Measurements from ENCODE around the gene TMEM50B.
"Not testable (repeated sequence)": the region's sequence is repeated elsewhere in the genome, so short reads cannot be mapped to it uniquely, and the experiment has no call there.

The TMEM50B gene

DNA sequence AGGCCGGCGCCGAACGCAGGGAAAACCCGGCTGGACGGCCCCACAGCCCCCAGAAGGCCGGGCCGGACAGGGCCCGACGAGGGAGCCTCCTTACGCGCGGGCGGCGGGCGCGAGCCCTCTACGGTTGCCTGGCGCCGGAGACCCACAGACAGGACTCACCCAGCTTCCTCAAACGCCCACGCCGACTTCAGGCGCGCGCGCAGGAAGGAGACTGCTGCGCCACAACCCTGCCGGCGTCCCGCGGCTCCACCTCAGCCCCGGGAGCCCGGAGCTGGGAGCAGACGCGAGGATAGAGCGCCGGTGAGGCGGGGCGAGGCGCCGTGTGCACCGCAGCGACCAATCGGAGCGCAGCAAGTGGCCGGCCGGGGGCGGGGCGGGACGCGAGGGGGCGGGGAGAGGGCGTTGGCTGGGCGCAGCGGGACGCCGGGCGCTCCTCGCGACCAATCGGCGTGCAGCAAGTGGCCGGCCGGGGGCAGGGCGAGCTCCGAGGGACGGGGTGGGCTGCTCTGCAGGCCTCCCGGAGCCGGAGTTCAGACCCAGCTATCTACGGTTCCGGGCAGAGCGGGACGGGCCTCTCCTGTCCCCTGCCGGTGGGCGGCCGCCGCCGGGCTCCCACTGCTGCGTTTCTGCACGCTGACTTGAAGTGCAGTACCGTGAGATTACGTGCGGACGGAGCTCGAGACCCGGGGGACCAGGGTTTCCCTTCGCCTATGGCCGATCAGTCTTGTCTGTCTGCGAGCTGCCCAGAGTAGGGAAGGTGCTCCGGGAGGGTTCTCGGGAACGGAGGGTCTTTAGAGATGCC, at the start of gene TMEM50B:
Gene TMEM50B, minus strand, starts transcription at position 296 of the 802 bp plus-strand sequence. CDS start 11,089 bp downstream, outside the sequence.
- intact Hi-C loops (cut with DNase I), result loop anchor here (1.0 to 2.0 kb wide), 2 partner anchors 11 to 63 kb away; partner anchors contain the start of genes DNAJC28, GART and SON
- peak; percentile 91 to 100 (median 96) for DNase-seq

DNA sequence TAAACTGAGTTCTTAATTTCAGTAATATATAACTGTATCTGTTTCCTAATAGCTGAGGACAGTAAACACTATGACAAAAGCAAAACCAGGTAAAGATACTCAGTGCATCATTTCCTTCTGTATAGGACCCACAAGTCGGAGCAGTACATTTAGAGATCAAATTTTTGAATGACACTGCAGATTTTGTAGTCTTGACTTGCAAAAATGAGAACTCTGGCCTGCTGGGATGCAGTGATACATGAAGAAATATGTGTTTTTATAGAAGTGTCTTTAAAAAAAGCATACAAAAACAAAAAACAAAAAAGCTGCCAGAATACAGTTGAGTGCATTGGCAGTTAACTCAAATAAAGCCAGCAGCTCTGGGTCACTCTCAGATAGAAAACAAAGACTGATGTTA, 43.2 kb upstream of the TMEM50B start:
- no peak for DNase-seq
- intact Hi-C loops (cut with DNase I), result no loop called here

DNA sequence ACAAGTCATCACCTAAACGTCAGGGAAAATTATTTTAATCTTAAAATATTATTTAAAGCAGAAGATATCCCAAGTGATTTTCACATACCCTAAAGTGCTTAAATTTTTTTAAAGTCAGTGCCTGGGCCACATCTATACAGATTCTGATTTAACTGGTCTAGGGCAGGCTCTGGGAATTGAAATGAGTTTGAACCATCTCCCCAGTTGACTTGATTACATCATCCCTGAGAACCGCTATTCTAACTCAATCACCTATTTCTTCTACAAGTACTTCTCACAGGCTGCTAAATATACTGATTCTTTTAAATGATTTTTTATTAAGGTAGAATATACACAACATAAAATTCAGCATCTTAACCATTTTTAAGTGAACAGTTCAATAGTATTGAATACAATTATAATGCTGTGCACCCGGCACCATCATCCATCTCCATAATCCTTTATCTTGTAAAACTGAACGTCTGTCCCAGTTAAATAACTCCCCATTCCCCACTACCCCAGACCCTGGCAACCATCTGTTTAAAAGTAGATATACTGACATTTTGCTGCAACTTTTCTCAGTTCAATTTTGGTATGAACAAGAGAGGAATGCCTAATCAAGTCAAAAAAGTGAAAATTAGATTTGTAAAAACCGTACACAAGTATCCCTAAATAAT, 42.7 kb upstream of the TMEM50B start:
- intact Hi-C loops (cut with DNase I), result no loop called here
- no peak for DNase-seq

DNA sequence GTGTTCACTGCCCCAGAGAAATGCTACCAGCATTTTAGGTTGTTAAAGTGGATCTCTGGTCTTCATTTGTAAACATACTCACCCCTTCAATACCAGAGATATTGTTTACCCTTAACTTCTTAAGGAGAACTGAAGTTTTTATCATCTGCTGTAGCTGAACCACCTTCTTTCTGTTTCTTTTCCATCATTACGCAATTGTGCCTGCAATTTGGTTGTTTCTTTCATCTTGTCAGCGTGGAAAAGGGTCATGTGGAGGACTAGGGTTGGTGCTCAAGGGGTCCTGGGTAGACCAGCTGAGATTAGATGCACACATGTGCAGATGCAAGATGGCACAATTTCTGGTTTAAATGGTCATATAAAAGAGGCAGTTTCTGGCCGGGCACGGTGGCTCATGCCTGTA, 39.1 kb upstream of the TMEM50B start:
- DNase-seq, result no peak

DNA sequence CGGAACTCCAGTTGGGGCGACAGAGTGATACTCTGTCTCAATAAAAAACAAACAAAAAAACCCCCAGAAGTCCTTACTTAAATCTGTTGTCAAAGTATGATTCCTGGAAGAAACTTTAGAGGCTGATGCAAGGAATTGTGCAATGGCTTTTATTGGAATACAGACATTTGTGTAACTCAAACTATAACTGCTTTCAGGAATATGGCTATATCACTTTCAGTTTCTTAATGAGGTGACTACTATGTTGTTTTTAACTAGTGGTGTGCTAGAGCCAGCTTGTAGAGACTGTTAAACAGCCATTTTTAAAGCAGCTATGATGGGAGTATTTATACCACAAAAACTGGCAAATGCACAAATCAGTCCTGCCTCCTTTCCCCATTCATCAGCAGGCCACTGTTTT, 34.5 kb upstream of the TMEM50B start:
- no peak for DNase-seq

More for the DNA sequence above, 39.1 kb upstream of the TMEM50B start:
- intact Hi-C loops (cut with DNase I), result no loop called here

DNA sequence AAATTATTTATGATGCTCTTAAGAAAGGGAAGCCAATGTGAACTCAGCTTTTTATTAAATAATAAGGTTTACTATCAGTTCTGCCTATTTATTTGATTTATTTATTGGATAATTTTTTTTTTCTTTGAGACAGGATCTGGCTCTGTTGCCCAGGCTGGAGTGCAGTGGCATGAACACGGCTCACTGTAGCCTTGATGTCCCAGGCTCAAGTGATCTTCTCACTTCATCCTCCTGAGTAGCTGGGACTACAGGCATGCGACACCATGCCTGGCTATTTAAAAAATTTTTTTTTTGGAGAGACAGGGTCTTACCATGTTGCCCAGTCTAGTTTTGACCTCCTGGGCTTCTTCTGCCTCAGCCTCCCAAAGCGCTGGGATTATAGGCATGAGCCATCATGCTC, 32.7 kb upstream of the TMEM50B start:
- DNase-seq, result no peak
- intact Hi-C loops (cut with DNase I), result no loop called here

More for the DNA sequence above, 34.5 kb upstream of the TMEM50B start:
- intact Hi-C loops (cut with DNase I), result no loop called here

DNA sequence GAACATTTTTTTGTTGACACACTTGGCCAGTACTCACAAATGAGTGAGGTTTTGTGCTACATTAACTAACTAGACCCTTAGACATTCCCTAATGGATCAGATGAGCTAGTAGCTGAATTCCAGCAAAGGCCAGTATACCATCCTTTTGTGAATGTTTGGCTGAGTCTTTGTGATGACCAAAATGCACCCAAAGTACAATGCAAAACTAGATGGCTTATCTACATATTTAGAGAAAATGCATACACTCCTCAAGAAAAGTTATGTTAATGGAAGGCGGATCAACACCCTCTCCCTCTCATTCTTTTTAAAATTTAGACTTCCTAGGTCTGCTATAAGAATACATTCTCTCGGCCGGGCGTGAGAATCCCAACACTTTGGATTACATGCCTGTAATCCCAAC, 31.9 kb upstream of the TMEM50B start:
- peak in 1 of 10 donors; percentile 39 for DNase-seq
- intact Hi-C loops (cut with DNase I), result no loop called here

DNA sequence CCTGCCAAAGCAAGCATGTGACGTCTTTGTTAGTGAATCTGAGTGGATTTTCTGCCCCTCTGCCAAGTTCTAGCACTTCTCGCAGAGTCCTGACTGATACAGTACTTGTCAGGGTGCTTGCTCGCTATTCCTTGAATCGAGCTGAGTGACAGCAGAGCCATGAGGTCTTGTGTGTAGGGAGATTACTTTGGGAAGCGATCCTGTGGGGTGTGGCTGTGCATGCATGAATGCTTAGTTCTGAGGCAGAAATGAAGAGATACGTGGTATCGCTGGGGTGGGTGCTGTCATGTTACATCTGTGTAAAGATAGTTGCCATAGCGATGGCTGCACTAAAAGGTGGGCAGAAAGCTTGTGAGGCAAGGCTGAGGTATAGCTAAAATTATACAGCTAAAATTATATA, 31.1 kb upstream of the TMEM50B start:
- intact Hi-C loops (cut with DNase I), result no loop called here
- peak in 1 of 10 donors; percentile 5 for DNase-seq

DNA sequence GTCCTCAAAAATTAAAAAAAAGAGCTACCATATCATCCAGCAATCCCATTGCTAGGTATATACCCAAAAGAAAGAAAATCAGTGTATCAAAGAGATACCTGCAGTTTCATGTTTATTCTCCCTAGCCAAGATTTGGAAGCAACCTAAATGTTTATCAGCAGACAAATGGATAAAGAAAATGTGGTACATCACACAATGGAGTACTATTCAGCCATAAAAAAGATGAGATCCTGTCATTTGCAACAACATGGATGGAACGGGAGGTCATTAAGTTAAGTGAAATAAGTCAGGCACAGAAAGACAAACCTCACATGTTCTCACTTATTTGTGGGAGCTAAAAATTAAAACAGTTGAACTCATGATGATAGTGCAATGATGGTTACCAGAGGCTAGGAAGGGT, 27.2 kb upstream of the TMEM50B start:
- intact Hi-C loops (cut with DNase I), result not testable (repeated sequence)

DNA sequence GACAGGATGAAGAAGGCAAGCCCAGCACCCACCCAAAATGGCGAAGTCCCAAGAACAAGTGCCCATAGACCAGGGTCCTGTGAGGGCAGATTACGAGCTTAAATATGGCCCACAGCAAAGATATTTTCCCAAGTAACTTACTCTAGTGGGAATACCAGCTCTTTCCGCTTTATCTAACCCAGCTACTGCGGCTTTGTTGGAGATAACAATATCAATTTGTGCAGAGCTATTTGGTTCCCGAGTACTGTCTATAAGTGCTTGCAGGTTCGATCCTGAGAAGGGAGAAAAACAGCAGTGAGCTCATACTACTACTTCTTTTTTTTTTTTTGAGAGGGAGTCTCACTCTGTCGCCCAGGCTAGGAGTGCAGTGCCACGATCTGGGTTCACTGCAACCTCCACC, 26.1 kb upstream of the TMEM50B start:
- intact Hi-C loops (cut with DNase I), result no loop called here
- DNase-seq, result no peak

More for the DNA sequence above, 27.2 kb upstream of the TMEM50B start:
- DNase-seq, result not testable (repeated sequence)

DNA sequence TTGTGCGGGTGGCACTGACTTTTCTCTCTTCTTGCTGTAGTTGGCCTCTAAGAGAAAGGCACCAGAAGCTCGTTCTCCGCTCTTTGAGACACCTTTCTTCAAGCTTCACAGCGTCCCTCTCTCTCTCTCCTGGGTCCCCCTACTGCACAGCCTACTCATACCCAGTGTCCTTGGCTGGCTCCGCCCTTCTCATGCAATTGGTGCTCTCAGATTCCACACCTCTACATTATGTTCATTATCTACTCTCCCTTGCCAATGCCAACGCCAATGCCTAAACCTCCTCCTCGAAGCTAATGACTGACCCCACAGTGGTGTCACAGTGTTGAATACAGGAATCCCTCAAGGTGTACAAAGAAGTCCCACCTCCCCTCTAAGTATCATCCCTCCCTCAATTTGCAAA, 16.6 kb upstream of the TMEM50B start:
- no peak for DNase-seq
- intact Hi-C loops (cut with DNase I), result no loop called here

DNA sequence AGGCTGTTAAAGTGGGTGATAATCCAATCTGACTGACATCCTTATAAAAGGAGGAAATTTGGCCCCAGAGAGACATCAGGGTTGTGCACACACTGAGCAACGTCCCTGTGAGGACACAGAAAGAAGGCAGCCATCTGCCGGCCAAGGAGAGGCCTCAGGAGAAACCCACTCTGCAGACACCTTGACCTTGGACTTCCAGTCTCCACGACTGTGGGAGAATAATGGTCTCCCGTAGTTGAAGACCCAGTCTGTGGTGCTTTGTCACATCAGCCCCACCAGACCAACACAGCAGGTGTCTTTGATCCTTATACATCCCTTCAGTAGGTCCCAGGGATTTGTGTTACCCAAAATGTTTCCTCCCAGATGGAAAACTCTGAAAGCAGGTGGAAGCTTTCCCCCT, 16.0 kb upstream of the TMEM50B start:
- DNase-seq, result no peak
- intact Hi-C loops (cut with DNase I), result no loop called here

DNA sequence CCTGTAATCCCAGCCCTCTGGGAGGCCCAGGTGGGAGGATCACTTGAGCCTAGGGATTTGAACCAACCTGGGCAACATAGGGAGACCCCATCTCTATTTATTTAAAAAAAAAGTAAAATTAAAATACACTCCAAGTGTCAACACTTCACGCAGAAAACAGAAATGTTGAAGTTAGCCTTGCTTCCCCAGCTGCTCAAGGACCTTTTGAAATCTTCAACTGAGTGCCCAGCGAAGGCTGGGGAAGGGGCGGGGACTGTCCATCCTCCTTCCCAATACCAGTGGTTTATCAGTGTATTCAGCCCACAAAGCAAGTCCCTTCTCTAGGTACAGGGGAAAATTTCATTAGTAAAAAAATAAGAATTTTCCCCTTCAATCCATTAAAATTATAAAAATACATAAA, 14.0 kb upstream of the TMEM50B start:
- DNase-seq, result no peak
- intact Hi-C loops (cut with DNase I), result loop anchor here (5.0 kb wide), 1 partner anchor 49 kb away; the partner anchor contains the start of genes GART and SON

DNA sequence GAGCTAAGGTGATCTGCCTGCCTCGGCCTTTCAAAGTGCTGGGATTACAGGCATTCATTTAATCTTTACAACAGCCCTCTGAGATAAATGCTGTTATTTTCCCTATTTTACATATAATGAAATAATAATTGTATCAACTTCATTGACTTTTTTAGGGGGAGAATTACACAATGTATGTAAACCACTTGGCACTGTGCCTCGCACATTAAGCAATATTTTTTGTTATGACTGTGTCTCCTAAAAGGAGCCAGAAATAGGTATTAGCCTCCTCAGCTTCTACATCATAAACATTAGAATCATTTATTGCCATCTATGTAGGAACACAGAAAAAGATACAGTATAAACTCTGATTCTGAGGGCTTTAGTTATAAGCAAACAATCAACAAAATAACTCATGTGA, 12.8 kb upstream of the TMEM50B start:
- DNase-seq, result no peak
- intact Hi-C loops (cut with DNase I), result loop anchor here (5.0 kb wide), 1 partner anchor 50 kb away; the partner anchor contains the start of genes GART and SON

DNA sequence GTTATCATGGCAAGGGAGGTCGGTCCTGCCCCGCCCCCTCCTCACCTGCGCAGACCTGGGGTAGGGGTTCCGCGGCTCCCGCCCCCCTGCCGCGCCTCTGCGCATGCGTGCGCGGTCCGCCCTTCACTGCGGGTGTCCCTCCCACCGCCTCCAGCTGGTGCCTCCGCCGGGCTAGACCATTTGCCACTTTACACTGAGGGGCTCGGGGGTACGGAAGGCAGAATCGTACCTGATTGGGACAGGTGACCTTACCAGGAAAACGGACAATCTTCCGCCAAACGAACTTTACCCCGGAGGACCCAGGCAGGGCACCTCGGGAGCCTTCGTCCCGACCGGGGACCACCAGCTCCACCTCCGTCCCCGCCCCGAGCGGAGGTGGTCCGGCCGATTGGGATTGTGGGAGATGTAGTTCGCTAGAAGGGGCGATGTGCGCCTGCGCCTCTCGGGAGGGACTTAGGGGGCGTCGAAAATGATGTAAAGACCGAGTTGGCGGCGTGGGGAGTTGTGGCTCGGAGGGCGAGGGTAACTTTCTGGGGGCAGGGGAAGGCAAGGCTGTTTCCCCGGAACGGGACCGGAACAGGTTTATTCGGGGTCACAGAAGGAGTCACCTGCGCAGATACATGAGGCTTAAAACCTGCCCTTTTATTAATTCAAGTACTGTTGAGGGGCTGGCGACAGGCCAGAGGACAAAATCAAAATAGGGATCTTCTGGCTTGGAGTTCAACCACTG, 11.8 kb upstream of the TMEM50B start, which contains the start of gene DNAJC28:
Gene DNAJC28, minus strand, starts transcription at position 344 of the 730 bp plus-strand sequence. CDS start 2,323 bp downstream, outside the sequence.
- intact Hi-C loops (cut with DNase I), result loop anchor here (1.0 to 5.0 kb wide), 2 partner anchors 12 to 51 kb away; partner anchors contain the start of genes GART, SON and TMEM50B
- peak; percentile 92 to 99 (median 94) for DNase-seq

DNA sequence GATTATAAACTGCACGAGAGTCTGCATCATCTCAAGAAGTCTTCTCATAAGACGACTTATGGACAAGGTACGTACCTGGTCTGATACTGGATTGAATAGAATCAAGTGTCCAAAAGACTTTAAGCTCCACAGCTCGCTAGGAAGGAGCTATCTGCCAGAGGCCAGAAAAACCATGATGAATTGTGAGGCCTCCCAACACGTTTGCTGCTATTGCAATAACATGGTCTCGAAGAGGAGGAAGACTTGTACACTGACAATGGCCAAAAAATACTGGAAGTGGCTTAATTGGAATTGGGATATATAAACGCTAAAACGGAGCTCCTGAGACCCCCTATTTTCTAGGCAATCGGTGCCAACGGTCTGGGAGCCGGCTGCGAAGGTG, 11.2 kb upstream of the TMEM50B start:
- intact Hi-C loops (cut with DNase I), result loop anchor here (1.0 to 5.0 kb wide), 2 partner anchors 12 to 51 kb away; partner anchors contain the start of genes GART, SON and TMEM50B
- DNase-seq, result no peak

DNA sequence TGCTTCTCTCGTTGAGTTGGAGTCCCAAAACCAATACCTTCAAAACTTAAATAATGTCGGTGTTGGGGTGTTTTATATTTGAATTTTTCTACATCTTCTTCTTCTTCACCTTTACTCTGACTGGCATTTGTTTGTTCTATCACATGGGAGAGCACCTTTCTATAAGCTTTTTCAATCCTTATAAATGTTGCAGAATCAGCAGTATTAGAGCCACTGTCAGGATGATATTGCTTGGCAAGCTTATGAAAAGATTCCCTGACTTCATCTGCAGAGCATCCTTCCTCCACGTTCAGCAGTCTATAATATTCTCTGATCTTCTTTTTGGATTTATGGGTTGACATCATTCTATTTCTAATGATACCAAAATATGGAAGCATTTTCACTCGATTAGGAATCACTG, 9.2 kb upstream of the TMEM50B start:
- intact Hi-C loops (cut with DNase I), result no loop called here
- DNase-seq, result no peak

DNA sequence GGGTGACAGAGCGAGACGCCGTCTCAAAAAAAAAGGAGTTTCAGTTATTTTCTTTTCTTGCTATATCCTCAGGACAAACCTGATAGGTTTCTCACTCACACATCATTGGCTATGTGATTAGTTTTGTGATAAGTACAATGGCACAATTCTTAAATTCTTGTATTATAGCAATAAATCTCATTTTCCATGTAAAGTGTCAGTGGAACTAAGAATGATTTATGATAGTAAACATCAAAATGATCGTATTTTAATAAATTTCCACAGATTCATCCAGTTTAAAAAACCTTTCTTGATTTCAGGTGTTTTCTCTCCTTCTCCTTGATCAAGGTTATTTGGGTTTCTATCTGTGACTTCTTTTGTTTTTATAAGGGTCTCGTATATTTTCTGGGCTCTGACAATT, 8.2 kb upstream of the TMEM50B start:
- intact Hi-C loops (cut with DNase I), result no loop called here
- no peak for DNase-seq

DNA sequence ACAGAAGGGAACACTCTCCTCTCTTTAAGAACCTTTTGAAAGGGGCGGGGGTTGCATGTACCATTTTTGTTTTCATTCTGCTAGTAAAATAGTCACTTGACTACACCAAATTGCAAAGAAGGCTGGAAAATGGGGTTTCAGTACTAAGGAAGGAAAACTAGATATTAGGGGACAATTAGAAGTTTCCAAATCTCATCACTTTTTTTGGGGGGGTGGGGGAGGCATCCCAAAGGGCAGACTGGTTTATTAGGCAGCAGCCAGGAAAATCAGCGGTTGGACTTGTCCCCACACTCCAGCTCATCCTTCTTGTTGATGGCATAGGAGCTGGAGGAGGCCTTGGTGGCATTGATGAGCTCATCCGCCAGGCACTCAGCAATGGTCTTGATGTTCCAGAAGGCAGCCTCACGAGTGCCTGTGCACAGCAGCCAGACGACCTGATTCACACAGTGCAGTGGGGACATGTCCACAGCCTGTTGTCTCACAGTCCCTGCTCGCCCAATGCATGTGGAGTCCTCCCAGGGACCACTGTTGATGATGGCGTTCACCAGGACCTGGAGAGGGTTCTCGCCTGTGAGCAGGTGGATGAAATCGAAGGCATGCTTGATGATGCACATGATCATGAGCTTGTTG, 1.7 kb upstream of the TMEM50B start:
- no peak for DNase-seq
- intact Hi-C loops (cut with DNase I), result loop anchor here (2.0 kb wide), 1 partner anchor 61 kb away; the partner anchor contains the start of genes GART and SON
